NCI-H2196 (cell line): ENCODE data around the gene PROX1.
A peak's percentile ranks its signal among the peaks of the same experiment; 100 is the strongest.

Experiments used
- DNase-seq: peaks from one replicate; lab custom pipeline; 2025; ENCODE audit not compliant: unreplicated experiment; lab: John Stamatoyannopoulos, UW

The PROX1 gene

GRCh38 chr1:214018386-214019268, 30.9 kb downstream of the PROX1 start:
- peak; percentile 53 for DNase-seq

- DNase-seq: no peak
These were observed 31.7 kb downstream of the PROX1 start for GRCh38 chr1:214019499-214019898.

GRCh38 chr1:214021321-214021720, 33.5 kb downstream of the PROX1 start:
- no peak for DNase-seq

GRCh38 chr1:214022229-214022791, 34.5 kb downstream of the PROX1 start:
- no peak for DNase-seq

- DNase-seq: no peak
These were observed 35.1 kb downstream of the PROX1 start for GRCh38 chr1:214022810-214023425.

- DNase-seq: no peak
These were observed 39.2 kb downstream of the PROX1 start for GRCh38 chr1:214026985-214027384.

GRCh38 chr1:214027498-214027897, 39.7 kb downstream of the PROX1 start:
- DNase-seq: no peak

- DNase-seq: no peak
These were observed 40.3 kb downstream of the PROX1 start for GRCh38 chr1:214028095-214028494.

GRCh38 chr1:214028649-214029406, 41.1 kb downstream of the PROX1 start:
- no peak for DNase-seq

GRCh38 chr1:214029796-214030195, 42.0 kb downstream of the PROX1 start:
- no peak for DNase-seq

GRCh38 chr1:214031267-214031650, 43.5 kb downstream of the PROX1 start:
- DNase-seq: no peak

- no peak for DNase-seq
These were observed 49.7 kb downstream of the PROX1 start for GRCh38 chr1:214037468-214037867.

GRCh38 chr1:214039394-214040018, 51.7 kb downstream of the PROX1 start:
- no peak for DNase-seq

- DNase-seq: no peak
These were observed 55.4 kb downstream of the PROX1 start for GRCh38 chr1:214043167-214043566.

- peak; percentile 71 for DNase-seq
These were observed 56.9 kb downstream of the PROX1 start for GRCh38 chr1:214044438-214045214.

GRCh38 chr1:214050513-214051401, 63.0 kb downstream of the PROX1 start:
- DNase-seq: peak; percentile 53

GRCh38 chr1:214051786-214052185, 64.0 kb downstream of the PROX1 start:
- DNase-seq: no peak

GRCh38 chr1:214058076-214058475, 70.3 kb downstream of the PROX1 start:
- no peak for DNase-seq

- no peak for DNase-seq
These were observed 78.4 kb downstream of the PROX1 start for GRCh38 chr1:214066190-214066589.
